ENCODE results near the gene CIRBP.
"Not testable (repeated sequence)": the region's sequence is repeated elsewhere in the genome, so short reads cannot be mapped to it uniquely, and the experiment has no call there.

The CIRBP gene

GRCh38 chr19:1290703-1291651, 21.8 kb downstream of the CIRBP start:
- DNase-seq (ENCODE audit: low read depth in 2 of 2), result no peak

GRCh38 chr19:1291761-1292418, 22.8 kb downstream of the CIRBP start:
- no peak for DNase-seq (ENCODE audit: low read depth in 2 of 2)

- DNase-seq (ENCODE audit: low read depth in 2 of 2), result no peak
Measured at GRCh38 chr19:1292419-1293151, 23.5 kb downstream of the CIRBP start.

- no peak for DNase-seq (ENCODE audit: low read depth in 2 of 2)
Measured at GRCh38 chr19:1293782-1294604, 24.9 kb downstream of the CIRBP start.

- no peak for DNase-seq (ENCODE audit: low read depth in 2 of 2)
Measured at GRCh38 chr19:1294688-1295087, 25.6 kb downstream of the CIRBP start.

- peak in 1 of 2 donors; percentile 45 for DNase-seq (ENCODE audit: low read depth in 2 of 2)
Measured at GRCh38 chr19:1295169-1296012, 26.3 kb downstream of the CIRBP start.

- no peak for DNase-seq (ENCODE audit: low read depth in 2 of 2)
Measured at GRCh38 chr19:1296078-1296477, 26.9 kb downstream of the CIRBP start.

- DNase-seq (ENCODE audit: low read depth in 2 of 2), result no peak
Measured at GRCh38 chr19:1296575-1297271, 27.6 kb downstream of the CIRBP start.

- no peak for DNase-seq (ENCODE audit: low read depth in 2 of 2)
Measured at GRCh38 chr19:1298235-1298634, 29.1 kb downstream of the CIRBP start.

GRCh38 chr19:1299801-1300200, 30.7 kb downstream of the CIRBP start:
- DNase-seq (ENCODE audit: low read depth in 2 of 2), result no peak

- DNase-seq (ENCODE audit: low read depth in 2 of 2), result no peak
Measured at GRCh38 chr19:1300744-1301490, 31.8 kb downstream of the CIRBP start.

- DNase-seq (ENCODE audit: low read depth in 2 of 2), result no peak
Measured at GRCh38 chr19:1302533-1303239, 33.6 kb downstream of the CIRBP start.

- DNase-seq (ENCODE audit: low read depth in 2 of 2), result no peak
Measured at GRCh38 chr19:1304197-1304924, 35.2 kb downstream of the CIRBP start.

- DNase-seq (ENCODE audit: low read depth in 2 of 2), result not testable (repeated sequence)
Measured at GRCh38 chr19:1305354-1305753, 36.2 kb downstream of the CIRBP start.

GRCh38 chr19:1307320-1307719, 38.2 kb downstream of the CIRBP start:
- DNase-seq (ENCODE audit: low read depth in 2 of 2), result no peak

GRCh38 chr19:1307755-1308303, 38.7 kb downstream of the CIRBP start:
- no peak for DNase-seq (ENCODE audit: low read depth in 2 of 2)

- no peak for DNase-seq (ENCODE audit: low read depth in 2 of 2)
Measured at GRCh38 chr19:1308718-1309117, 39.6 kb downstream of the CIRBP start.
